Cardiac muscle cell (in vitro differentiated cells and primary cell): ENCODE data around the gene MEF2B. TPM values are rescaled to one million over a fixed set of nuclear protein-coding genes. Genes with fewer than 3 reads are reported as not detected.

ENCODE experiments used
- DNase-seq, 2 donors: peaks; one replicate each; pipeline versions ENCODE4 v3.0.0 to v3.0.0-alpha.2; 2010 to 2017; ENCODE audit warnings: low read depth in 1 of 2, low spot score in 1 of 2
- H3K27ac ChIP-seq: fragments of 200-600 bp; sonication (generic); 2 replicates; pipeline ENCODE4 v1.5.1; 2016
- H3K27me3 ChIP-seq: fragments of 200-600 bp; sonication (generic); 2 replicates; pipeline ENCODE4 v1.6.0; 2016; ENCODE audit warnings: control low read depth
- H3K36me3 ChIP-seq: fragments of 200-600 bp; sonication (generic); 2 replicates; pipeline ENCODE4 v1.5.1; 2016; ENCODE audit warnings: control low read depth
- H3K4me1 ChIP-seq: fragments of 200-600 bp; sonication (generic); 2 replicates; pipeline ENCODE4 v1.8.1; 2017; ENCODE audit warnings: low read depth, mild to moderate bottlenecking, mixed run types
- H3K4me3 ChIP-seq: fragments of 200-600 bp; sonication (generic); 2 replicates; pipeline ENCODE4 v1.5.1; 2016; ENCODE audit warnings: mild to moderate bottlenecking
- H3K9me3 ChIP-seq: fragments of 200-600 bp; sonication (generic); 2 replicates; pipeline ENCODE4 v1.5.1; 2017; ENCODE audit warnings: low read depth, mild to moderate bottlenecking, control low read depth
- polyA plus RNA-seq: library from polyadenylated mRNA; unstranded; fragments of >200 nt; fragmentation: Nextera tagmentation; extraction: Ambion mirVana; gene quantifications from 2 replicates; pipeline ENCODE4 v1.2.1, GENCODE V29; 2016
- total RNA-seq: library from RNA; depleted of rRNA; stranded (reverse); fragments of >200 nt; gene quantifications from 2 replicates; pipeline ENCODE4 v1.2.3, GENCODE V29; 2016
- TF ChIP-seq, protein P1 (sequence below): IDR thresholded peaks from 2 replicates; pipeline ENCODE4 v1.5.1; 2012; ENCODE audit warnings: low read depth, mild to moderate bottlenecking, low read length

MEF2B gene
- total and polyA plus RNA-seq, 2 experiments from 2014 or later = 1.2 TPM; not detected in 1

DNA sequence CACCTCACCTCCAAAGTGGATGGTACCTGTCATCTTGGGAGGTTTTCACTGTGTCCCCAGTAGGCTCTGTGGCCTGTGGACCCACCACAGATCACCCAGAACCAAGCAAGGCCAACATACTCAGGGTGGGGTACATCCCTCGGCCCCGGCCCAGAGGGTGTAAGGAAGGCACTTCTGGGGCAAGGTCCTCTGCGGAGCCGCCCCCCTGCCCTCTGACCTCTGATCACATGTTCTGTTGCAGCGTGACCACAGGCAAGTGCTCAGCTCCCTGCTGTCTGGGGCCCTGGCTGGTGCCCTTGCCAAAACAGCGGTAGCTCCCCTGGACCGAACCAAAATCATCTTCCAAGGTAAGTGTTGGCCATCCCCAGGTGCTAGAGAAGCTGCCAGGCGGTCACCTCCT lies 68.5 kb downstream of the MEF2B start:
- Histone ChIP-seq H3K9me3 (no peaks in the 10 kb centered on the region), H3K36me3 (no peaks in the 10 kb centered on the region), H3K27ac (no peak overlapping the region), H3K4me1 (peaks cover 8% of the 10 kb centered on the region), H3K4me3 (no peak overlapping the region), H3K27me3 (no peaks in the 10 kb centered on the region)
- DNase-seq = no peak
- TF ChIP-seq, protein P1, sequence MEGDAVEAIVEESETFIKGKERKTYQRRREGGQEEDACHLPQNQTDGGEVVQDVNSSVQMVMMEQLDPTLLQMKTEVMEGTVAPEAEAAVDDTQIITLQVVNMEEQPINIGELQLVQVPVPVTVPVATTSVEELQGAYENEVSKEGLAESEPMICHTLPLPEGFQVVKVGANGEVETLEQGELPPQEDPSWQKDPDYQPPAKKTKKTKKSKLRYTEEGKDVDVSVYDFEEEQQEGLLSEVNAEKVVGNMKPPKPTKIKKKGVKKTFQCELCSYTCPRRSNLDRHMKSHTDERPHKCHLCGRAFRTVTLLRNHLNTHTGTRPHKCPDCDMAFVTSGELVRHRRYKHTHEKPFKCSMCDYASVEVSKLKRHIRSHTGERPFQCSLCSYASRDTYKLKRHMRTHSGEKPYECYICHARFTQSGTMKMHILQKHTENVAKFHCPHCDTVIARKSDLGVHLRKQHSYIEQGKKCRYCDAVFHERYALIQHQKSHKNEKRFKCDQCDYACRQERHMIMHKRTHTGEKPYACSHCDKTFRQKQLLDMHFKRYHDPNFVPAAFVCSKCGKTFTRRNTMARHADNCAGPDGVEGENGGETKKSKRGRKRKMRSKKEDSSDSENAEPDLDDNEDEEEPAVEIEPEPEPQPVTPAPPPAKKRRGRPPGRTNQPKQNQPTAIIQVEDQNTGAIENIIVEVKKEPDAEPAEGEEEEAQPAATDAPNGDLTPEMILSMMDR = no peak

DNA sequence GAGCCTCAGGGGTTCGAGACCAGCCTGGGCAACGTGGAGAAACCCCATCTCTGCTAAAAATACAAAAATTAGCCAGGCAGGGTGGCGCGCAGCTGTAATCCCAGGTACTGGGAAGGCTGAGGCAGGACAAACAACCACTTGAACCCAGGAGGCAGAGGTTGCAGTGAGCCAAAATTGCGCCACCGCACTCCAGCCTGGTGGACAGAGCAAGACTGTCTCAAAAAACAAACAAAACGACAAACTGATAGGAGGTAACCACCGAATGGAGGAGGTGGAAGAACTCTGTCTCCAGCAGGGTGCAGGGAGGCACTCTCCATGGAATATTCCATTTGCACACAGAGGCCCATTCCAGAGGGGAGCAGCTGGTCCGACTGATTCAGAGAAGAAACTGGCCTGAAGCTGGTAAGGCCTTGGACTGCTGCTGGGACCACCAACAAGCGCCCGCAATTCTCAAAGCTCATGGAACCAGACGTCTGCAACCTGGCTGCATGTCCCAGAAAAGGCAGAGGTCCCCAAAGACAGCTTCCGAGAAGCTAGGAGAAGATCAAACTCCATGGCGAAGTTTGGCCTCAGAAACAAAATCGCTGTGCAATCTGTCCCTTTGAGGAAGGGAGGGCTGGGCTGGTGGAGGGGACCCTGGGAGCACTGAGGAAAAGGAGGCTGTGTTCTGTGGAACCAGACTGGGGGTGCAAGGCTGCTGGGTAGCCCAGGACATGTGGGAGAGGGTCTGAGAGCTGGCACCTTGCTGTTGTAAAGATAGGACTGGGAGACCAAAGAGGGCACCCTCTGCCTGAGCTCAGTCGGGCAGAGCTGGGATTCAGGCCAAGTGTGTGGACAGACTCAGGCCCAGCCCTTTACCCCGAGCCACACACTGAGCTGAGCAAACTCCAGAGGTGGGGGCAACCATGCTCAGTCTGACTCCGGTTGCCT lies 71.1 kb downstream of the MEF2B start:
- TF ChIP-seq, protein P1 = no peak
- no peak for DNase-seq

DNA sequence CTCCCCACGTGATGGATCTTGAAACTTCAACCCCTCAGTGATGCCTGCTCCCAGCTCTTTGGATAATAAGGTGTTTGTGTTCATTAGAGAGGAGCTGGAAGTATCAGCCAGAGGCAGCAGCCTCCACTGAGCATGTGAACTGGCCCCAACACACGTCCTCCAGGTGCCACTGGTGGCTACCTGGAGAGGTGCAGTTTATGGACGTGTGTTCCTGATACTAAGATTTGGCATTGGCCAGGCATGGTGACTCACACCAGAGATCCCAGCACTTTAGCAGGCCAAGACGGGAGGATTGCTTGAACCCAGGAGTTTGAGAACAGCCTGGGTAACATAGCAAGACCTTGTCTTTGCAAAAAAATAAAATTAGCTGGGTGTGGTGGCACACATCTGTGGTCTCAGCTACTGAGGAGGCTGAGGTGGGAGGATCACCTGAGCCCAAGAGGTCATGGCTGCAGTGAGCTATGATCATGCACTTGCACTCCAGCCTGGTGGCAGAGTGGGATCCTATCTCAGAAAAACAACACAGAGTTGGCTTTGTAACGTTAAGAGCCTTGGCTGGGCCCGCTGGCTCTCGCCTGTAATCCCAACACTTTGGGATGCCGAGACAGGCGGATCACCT lies 71.9 kb downstream of the MEF2B start:
- H3K4me3 ChIP-seq = no peak overlapping the region

More for the DNA sequence above, 71.1 kb downstream of the MEF2B start:
- Histone ChIP-seq H3K36me3 (no peaks in the 10 kb centered on the region), H3K27me3 (no peaks in the 10 kb centered on the region), H3K4me3 (no peak overlapping the region), H3K4me1 (no peaks in the 10 kb centered on the region), H3K9me3 (no peaks in the 10 kb centered on the region), H3K27ac (no peak overlapping the region)

DNA sequence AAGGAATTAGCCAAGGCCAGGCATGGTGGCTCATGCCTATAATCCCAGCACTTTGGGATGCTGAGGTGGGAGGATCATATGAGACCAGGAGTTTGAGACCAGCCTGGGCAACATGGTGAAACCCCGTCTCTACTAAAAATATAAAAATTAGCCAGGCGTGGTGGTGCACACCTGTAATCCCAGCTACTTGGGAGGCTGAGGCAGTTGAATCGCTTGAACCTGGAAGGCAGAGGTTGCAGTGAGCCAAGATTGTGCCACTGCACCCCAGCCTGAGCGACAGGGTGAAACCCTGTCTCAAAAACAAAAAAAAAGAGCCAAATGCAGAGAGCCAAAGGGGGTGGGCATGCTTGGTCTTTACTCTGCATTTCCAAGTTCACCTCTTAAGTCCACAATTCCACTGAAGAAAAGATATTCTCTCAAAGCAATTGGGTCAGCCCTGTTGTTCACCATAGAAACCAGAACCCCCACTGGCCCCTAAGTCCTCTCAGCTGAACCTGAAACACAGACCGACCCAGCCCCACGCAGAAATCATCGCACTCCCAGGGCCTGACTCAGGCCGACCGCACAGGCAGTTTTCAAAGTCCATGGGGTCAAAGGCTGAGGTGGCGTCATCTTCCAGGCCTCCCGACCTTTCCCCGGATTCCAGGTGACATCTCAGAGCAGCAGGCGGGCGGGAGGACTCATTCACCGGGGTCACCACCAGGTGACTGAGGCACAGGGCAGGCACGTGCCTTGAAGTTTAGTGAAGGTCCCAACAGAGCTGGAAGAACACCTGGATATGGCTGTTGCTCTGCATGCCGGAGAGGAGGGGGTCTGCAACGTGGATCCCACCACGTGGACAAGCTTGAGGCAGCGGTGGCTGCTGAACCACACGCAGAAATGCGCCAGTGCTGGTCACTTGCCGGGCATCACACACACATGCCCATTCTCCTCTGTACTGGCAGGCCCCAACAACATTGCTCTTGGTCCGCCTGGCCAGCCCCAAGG lies 73.1 kb downstream of the MEF2B start:
- Histone ChIP-seq H3K27me3 (no peaks in the 10 kb centered on the region), H3K4me3 (no peak overlapping the region), H3K4me1 (no peaks in the 10 kb centered on the region), H3K9me3 (no peaks in the 10 kb centered on the region), H3K36me3 (no peaks in the 10 kb centered on the region), H3K27ac (no peak overlapping the region)
- DNase-seq = no peak
- TF ChIP-seq, protein P1 = no peak

More for the DNA sequence above, 71.9 kb downstream of the MEF2B start:
- no peak overlapping the region for H3K27ac ChIP-seq
- no peaks in the 10 kb centered on the region for H3K36me3 ChIP-seq
- H3K9me3 ChIP-seq = no peaks in the 10 kb centered on the region
- no peaks in the 10 kb centered on the region for H3K27me3 ChIP-seq
- H3K4me1 ChIP-seq = no peaks in the 10 kb centered on the region
- TF ChIP-seq, protein P1 = no peak
- DNase-seq = no peak

DNA sequence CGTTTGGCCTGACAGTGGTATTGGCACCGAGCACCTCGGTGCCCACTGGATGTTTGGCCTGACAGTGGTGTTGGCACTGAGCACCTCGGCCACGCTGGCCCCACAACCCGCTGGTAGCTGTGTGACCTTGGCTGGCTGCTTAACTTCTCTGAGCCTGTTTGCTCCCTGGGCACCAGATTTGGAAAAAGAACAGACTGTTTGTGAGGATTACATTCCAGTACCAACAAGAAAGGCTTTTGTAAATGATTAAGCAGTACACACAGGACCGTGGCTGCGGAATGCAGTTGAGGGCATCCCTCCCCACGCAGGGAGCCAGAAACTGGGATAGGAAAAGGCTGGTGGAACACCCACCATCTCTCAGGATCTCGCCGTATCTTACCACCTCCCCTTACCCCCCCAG lies 74.4 kb downstream of the MEF2B start:
- H3K27me3 ChIP-seq = no peaks in the 10 kb centered on the region
- DNase-seq = no peak
- H3K27ac ChIP-seq = no peak overlapping the region
- H3K4me3 ChIP-seq = no peak overlapping the region
- no peaks in the 10 kb centered on the region for H3K36me3 ChIP-seq
- H3K9me3 ChIP-seq = no peaks in the 10 kb centered on the region
- no peaks in the 10 kb centered on the region for H3K4me1 ChIP-seq
- TF ChIP-seq, protein P1 = no peak
